NOMO-1 (cell line): Measurements from ENCODE around the gene GRID1.

Experiments
- DNase-seq, 2 experiments: peaks; one replicate each; lab custom pipeline; 2025; ENCODE audit not compliant: unreplicated experiment in 2 of 2; lab: John Stamatoyannopoulos, UW

GRID1 gene

DNA sequence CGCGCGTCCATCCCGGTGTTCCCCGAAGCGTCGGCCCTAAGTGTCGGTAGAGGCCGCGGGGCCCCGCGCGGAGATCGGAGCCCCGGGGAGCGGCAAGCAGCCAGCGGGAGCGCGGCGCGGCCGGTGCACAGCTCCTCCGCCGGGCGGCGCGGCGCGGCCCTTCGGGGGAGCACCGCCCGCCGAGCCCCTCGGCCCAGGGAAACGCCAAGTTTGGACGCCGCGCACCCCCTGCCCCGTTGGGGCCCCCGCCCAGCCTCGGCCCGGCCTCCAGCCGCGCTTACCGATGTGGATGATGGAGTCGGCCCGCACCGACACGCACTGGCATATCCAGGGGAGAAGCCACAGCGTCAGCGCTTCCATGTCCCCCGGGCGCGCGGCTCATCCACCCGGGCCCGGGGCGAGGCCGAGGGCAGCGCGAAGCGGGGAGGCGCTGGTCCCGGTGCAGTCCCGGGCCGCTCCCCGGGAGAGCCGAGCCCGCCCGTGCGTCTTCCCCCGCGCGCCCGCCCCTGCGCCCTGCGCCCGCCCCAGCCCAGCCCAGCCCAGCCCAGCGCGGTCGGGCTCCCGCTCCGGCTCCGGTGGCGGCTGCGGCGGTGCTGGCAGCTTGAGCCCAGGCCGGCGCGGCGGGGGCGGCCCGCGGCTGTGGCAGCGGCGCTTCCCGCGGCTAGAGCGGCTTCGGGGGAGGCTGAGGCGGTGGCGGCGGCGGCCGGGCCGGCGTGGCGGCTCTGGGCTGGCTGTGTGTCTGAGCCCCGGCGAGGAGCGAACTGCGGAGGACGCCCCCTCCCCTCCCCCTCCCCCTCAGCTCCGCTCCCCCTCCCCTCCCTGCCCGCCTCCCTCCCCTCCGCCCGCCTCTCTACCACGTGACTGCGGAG, at the start of gene GRID1:
Gene GRID1, minus strand, starts transcription at position 763 of the 869 bp plus-strand sequence.
- no peak for DNase-seq

DNA sequence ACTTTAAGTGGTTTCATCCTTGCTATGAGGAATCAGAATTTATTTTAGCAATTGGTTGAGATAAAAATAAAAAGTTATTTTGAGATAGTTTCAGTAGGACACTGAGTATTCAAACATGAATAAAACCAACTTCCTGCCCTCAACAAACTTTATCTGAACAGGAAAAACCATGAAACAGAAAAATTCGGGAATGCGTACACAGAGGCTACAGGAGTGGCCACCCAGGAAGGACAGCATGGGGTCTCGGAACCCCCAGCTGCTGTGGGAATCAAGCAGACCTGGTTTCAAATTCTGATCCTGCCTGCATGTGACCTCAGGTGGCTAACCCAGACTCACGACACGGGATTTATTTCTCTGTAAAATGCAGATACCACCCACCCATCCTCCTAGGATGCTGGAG, 49.0 kb upstream of the GRID1 start:
- no peak for DNase-seq

DNA sequence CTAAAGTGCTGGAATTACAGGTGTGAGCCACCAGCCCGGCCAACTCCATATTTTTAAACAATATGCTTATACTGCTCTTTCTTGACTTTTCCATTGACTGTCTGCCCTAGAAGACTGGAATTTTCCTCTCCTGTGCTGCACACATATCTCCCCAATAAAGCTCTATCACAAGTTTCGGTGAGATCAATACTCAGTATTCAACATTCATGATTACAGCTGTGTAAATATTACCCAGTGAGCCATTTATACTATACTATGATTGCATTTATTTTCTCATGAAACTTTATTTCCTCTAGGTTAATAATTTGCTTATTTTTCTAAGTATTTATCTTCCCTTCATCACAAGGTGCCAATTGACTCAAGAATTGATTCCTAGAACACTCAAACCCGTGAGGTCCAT, 48.5 kb upstream of the GRID1 start:
- DNase-seq = no peak

DNA sequence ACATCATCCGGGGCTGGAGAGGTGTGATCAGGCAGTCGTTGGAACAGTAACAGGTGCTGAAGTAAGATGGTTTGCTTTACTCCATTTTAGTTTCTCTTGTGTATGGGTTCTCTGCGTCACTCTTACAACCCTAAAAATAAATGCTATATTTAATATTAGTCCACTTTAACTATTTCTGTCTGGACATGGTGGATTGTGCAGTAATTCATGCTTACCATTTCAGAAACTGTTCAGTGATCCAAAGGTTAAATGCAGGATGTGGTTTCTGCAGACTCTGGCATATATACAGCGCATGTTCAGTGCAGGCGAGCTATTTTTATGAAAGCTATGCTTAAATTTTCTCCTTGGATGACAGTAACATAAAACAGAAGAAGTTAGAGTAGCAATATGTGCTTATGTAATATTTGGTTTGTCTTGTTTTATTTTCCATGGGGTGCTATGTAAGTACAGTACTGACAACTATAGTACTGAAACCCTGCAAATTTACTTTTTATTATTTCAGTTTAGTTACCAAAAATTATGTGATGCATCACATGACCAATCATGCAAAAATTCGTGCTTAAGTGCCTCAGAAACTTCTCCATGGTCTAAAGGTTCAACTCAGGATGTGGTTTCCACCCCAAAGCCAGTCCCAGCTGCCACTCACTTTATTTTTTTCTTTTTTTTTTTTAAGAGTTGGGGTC, 46.6 kb upstream of the GRID1 start:
- peak; percentile 48 to 88 for DNase-seq

DNA sequence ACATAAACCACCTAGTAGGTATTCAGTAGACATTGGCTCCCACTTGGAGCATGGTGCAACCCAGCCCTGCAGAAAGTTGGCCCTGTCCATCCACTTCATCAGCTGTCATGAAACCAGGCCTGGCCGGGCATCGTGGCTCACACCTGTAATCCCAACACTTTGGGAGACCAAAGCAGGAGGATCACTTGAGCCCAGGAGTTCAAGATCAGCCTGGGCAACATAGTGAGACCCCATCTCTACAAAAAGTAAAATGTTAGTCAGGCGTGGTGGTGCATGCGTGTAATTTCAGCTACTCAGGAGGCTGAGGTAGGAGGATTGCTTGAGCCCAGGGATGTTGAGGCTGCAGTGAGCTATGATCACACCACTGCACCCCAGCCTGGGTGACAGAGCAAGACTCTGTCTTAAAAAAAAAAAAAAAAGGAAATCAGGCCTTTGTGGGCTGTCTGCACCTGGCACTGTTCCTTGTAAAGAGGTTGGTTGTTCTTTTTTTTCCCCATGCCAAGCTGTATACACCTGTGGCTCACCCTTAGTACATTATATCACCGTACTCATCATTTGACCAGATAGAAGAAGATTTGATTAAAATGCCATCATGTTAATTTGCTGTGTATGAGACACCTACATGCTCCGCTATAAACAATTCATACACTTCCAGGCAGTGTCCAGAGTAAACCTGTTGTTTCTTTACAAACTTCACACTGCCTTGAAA, 45.4 kb upstream of the GRID1 start:
- no peak for DNase-seq

DNA sequence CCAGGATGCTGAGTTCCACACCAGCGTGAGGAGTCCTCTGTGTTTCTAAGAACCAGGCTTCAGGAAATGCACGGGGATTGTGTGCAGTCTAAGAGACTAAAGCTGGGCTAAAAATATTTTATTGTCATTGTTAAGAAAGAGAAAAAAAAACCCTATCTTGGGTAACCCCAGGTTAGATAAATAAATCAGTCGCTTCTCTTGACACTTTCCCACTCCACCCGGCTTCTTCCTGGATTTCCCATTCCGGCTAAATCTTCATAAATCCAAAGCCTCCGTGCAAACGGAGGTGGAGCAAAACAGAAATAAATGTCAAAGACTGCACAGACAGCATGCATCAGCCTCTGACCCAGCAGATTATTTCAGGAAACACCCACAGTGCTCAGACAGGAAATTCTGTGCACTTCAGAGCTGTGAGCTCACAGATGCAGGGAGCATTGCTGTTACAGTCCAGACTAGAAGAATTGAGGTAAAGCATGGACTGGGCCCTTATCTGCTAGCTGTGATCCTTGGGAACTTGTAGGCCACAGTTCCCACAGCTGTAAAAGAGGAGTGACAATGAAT, 44.8 kb upstream of the GRID1 start:
- DNase-seq = peak; percentile 53 to 65

DNA sequence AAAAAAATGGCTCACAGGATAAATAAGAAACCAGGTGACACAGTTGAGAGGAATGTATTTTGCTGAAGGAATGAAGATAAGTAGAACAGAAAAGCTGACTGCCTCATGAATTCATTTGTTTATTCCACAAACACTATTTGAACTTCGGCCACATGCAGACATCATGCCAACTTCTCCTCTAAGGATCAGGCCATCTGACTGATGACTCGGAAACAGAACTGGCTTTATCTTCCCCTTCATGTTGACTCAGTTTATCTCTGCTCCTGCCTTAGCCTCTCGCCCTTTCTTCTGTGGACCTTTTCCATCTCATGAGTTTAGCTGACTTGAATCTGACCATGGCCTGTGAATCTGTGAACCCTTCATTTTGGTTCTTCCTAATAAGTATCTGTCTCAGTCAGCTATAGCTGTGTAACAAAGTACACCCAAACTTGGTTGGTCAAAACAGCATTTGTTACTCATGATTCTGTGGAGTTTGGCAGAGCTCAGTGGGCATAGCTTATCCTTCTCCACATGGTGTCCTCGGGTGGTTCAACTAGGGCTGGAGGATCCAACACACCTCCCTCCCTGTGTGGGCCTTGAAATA, 44.0 kb upstream of the GRID1 start:
- no peak for DNase-seq

DNA sequence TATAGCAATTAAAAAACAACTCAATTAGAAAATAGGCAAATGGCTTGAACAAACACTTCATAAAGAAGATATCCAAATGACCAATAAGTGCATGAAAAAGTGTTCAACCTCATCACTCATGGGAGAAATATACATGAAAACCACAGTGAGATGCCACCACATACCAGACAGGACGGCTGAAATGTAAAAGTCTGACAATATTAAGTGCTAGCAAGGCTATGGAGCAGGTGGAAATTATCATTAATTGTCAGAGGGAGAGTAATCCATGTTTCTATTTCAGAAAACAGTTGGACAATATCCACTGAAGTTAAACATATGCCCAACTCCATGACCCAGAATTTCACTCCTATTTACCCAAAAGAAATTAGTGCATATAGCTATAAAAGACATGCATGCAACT, 42.6 kb upstream of the GRID1 start:
- no peak for DNase-seq

DNA sequence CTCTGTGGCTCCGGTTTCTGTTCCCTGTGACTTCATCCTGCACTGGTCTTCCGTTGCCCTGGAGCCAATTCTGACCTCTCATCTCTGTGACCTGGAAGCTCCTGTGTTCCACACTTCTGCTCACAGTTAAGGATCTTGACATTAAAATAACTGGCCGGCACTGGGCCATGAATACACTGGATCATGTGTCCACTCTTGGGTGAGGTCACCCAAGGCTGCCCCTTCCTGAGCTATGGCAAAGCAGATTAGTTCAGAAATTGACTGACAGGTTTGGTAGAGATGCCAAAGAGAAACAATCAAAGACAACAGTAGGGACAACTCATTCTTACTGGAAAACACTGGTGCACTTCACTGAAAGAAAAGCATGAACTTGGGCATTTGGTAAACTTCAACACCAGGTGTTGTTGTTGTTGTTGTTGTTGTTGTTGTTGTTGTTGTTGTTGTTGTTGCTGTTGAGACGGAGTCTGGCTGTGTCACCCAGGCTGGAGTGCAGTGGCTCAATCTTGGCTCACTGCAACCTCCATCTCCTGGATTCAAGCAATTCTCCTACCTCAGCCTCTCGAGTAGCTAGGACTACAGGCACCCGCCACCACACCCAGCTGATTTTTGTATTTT, 36.7 kb upstream of the GRID1 start:
- DNase-seq = no peak

DNA sequence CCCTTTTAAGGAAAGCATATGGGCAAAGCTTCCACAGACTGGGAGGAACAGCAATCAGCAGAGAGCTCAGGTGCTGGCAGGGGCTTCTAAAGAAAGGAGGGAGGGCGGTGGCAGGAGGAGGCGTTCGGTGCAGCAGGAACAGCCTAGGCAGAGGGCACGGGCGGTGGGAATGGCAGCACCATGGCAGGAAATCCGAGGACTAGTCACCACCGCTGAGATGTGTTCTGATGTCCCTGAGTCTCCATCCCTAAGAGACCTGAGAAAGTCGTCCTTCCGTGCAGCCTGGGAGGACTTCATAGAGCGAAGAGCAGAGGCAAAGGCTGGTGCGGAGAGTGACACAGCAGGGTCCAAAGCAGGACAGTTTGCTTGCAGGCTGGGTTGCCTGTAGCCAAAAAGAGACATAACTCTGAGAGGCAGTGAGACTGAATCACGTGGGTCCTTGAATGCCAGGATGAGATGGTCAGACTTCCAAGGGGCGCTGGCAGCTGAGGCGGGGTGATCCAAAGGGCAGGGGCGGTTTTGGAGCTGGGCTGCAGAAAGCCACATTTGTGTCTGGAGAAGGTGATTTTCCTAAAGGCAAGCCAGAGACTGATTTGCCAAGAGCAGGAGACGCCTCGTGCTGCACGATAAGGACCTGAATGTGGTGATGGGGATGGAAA, 35.8 kb upstream of the GRID1 start:
- no peak for DNase-seq

DNA sequence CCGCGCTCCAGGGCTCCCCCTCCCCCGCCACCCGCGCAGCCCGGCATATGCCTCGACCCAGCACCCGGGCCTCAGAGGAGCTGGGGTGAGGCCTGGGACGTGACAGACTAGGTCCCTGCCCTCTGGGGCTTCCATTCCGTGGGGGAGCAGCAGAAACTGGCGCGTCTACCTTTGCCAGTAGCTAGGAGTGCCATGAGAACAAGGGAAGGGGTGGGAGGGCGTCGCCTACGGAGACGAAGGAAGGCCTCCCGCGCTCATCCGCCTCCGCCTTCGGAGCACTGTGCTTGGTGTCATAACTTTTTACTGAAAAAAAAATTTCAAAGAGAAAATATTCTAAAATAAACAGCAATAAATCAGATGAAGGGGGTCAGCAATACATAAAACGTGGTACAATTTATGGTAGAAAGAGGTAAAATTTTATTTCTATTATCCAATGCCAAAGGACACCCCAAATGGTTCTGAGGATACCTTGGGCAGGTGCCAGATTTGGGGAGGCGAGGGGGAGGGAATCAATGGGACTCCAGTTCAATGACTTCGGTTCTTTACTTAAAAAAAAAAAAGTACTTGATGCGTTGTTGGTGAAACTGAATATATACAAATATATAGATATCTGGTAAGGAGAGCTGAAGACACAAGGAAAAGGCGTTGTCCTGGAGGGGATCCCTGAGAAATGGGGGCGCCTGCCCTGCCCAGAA, 35.1 kb upstream of the GRID1 start:
- DNase-seq = no peak

DNA sequence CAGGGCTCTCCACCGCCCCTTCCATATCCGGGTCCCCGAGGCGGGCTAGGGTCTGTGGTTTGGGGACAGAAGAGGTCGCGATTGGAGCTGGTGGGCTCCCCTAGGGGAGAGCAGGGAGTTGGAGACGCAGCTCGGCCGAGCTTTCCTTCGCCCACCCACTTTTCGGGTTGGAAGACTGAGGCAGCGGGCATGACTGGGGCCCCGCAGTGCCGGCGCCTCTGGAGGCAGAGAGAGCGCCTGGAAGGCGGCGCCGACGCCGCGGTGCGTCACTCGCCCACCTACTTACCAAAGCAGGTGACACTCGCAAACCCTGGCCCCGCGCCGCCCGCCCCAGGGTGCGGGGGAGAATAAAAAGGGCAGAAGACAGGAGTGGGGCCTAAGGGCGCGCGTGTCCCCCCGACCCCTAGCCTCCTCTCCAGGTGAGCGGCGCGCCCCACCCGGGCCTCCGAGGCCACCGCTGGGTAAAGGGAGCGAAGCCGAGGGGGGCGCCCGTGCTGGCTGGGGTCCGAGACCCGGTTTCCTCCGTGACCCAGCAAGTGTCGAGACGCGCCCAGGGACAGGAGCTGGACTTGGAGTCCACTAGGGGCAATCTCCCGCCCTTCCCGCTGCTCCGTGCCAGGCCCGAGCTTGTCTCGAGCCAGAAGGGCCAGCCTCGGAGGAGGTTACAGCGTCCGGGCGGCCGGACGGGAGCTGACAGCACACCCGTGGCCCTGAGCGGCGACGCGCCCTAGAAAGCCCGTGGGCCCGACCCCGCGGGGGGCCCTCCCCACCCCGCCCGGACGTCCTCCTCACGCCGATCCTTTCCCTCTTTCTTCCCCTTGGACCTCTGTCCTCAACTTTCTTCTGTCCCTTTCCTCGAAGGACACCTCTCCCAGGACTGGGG, 34.4 kb upstream of the GRID1 start:
- DNase-seq = no peak

DNA sequence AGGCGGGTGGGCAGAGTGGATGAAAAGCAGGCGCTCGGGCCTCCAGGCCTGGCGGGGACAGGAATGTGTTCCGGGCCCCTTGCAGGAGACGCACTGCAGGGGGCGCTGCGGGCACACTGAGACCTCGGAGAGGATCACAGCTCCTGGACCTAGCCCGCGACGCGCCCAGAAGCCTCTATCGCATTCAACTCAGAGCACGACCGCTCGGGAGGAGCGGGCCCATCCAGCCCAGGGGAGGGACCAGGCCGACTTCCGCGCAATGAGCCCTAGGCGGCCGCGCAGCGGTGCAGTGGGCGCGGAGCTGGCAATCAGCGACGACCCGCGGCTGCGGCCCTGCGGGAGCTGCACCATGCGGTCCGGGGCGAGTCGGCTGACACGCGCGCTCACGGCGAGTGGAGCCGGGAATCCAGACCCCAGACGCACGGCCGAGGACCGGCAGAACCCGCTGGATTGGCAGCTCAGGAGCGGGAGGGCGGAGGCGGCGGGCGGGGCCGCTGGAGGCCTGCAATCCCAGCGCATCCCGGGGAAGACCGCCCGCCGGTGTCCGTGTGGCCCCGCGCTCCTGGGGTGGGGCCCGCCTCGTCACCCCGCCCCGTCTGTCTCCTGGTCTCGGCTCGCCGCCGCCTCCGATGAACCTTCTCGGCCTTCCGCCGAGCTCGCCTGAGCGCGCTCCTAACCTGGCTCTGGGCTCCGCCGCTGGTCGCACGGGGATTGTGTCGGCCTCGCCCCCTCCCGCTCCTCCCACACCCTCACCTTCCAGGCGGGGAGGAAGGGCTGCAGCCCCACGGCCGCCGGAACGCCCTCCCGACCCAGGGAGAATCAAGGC, 33.5 kb upstream of the GRID1 start:
- peak; percentile 90 to 93 for DNase-seq

DNA sequence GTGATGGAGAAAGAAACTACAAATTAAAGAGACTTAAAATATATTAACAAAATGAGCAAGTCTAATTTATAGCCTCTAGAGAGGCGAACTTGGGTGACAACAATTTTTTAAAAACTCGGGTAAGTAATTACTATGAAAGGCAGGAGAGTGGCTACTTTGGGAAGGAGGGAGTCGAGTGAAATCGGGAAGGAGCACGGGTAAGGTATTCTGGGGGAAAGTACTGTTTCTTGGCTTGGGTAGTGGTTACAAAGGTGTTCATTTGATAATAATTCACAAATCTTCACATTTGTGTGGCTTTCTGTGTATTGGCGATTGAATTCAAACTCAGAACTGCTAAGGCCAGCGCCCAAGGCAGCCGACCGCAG, 32.9 kb upstream of the GRID1 start:
- DNase-seq = no peak

DNA sequence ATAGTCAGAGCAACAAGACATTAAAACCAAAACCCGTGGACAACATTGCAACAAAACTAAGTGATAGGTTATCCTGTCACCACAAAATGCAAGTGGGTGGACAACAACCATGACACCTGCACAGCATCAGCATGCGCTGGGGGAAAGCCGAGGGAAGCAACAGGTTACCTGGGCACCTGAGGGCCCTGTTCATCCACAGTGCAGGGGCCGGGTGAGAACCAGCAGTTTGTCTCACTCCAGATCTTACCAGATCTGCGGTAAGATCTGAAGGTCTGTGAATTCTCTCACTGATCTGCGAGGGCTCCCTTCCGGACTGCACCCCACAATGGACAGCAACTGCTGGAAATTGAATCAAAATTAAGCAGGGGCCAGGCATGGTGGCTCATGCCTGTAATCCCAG, 30.5 kb upstream of the GRID1 start:
- DNase-seq = no peak

DNA sequence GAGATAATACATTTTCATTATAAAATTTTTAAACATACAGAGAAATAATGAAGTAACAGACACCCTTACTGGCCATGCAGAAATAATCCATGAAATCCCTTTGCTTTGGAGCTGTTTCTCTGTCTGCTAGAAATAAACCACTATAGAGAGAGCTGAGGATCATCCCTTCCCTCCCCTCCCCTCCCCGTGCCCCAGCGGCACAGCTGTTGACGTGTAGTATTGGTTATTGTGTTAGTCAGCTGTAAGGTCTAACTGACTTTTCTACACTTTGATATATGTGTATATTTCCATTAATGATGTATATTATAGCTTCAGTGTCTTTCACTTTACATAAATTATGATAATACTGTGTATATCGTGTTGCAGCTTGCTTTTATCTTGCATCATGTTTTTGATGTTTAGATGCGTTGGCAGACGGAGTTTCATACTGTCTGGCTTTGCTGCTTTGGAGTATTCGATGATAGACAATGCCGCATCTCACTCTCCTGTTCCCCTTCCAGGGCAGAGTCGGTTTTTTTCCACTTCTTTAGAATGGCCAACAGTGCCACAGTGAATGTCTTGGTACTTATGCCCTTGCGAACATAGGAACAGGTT, 27.4 kb upstream of the GRID1 start:
- no peak for DNase-seq

DNA sequence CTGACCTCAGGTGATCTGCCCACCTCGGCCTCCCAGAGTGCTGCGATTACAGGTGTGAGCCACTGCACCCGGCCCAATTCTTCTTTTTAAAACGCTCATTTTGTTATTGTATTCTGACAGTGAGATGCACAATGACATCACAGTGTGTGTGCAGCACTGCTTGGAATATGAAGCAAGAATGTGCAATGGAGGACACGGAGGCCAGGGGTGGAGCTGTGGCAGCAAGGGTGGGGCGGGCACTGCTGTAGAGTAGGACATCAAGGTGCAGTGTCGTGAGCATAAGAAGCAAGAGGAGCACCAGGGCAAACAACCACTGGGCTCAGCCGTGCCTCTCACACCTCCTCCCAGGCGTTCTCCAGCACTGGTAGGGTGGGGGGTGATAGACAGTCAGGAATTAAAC, 26.8 kb upstream of the GRID1 start:
- DNase-seq = no peak
